HAP-1 (cell line): ENCODE data around the gene TMEM259.
"Not testable (repeated sequence)": the region's sequence is repeated elsewhere in the genome, so short reads cannot be mapped to it uniquely, and the experiment has no call there.

Experiments used
- DNase-seq, 2 experiments: peaks; one replicate each; pipeline ENCODE4 v3.0.0-alpha.2; 2016 to 2020; ENCODE audit warnings: low spot score in 2 of 2
- H3K27me3 ChIP-seq: fragments of 250-450 bp; sonication (Bioruptor Pico); 2 replicates; pipeline ENCODE4 v1.5.1; 2020; ENCODE audit warnings: low read depth, mild to moderate bottlenecking, moderate library complexity
- H3K36me3 ChIP-seq: fragments of 250-450 bp; sonication (Bioruptor Pico); replicated peaks from 2 replicates; pipeline ENCODE4 v1.5.1; 2020; ENCODE audit warnings: mild to moderate bottlenecking
- H3K4me1 ChIP-seq: fragments of 250-450 bp; sonication (Bioruptor Pico); 2 replicates; pipeline ENCODE4 v1.5.1; 2020; ENCODE audit warnings: mild to moderate bottlenecking
- H3K4me3 ChIP-seq: fragments of 250-450 bp; sonication (Bioruptor Pico); 2 replicates; pipeline ENCODE4 v1.5.1; 2020; ENCODE audit warnings: mild to moderate bottlenecking, moderate library complexity
- H3K9me3 ChIP-seq: fragments of 250-450 bp; sonication (Bioruptor Pico); 2 replicates; pipeline ENCODE4 v1.5.1; 2020; ENCODE audit warnings: mild to moderate bottlenecking, moderate library complexity
- in situ Hi-C: fragments of 300-500 bp; cut with MboI; formaldehyde crosslinking; loops from 3 replicates; pipeline ENCODE4 v1.14.3; 2020; ENCODE audit warnings: low sequenced_read_pairs, inconsistent platforms, mixed read lengths

Gene TMEM259

GRCh38 chr19:1039646-1040475 lies 18.9 kb upstream of the TMEM259 start, which contains the start of gene ABCA7:
Gene ABCA7, plus strand, starts transcription at chr19:1040107. Its CDS starts 1,255 bp downstream, at chr19:1041362.
- Histone ChIP-seq H3K27me3 (no peaks in the 10 kb centered on the region), H3K4me1 (peaks cover 17% of the 10 kb centered on the region), H3K4me3 (peak within 1 kb of the TSS; percentile 45), H3K9me3 (no peaks in the 10 kb centered on the region), H3K36me3 (peaks cover 39% of the 10 kb centered on the region)
- DNase-seq, result peak; percentile 90 to 100
- in situ Hi-C loops, result no loop called here

- H3K4me3 ChIP-seq, result peak overlapping the region; percentile 45
- peaks cover 17% of the 10 kb centered on the region for H3K4me1 ChIP-seq
- no peak for DNase-seq
- H3K36me3 ChIP-seq, result peaks cover 39% of the 10 kb centered on the region
- no peaks in the 10 kb centered on the region for H3K27me3 ChIP-seq
- H3K9me3 ChIP-seq, result no peaks in the 10 kb centered on the region
- in situ Hi-C loops, result no loop called here
Observed at GRCh38 chr19:1038978-1039645, 18.2 kb upstream of the TMEM259 start.

DNA sequence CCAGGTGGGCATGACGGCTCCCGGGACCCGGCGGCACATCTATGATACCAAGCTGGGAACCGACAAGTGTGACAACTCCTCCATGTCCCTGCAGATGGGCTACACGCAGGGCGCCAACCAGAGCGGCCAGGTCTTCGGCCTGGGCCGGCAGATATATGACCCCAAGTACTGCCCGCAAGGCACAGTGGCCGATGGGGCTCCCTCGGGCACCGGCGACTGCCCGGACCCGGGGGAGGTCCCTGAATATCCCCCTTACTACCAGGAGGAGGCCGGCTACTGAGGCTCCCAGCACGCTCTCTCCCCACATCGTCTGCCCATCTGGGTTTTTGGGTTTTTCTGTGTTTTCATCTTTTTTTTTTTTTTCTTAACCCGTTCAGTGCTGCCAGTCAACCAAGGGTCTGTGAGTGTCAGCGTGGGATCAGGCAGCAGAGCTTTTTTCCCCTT lies 16.7 kb upstream of the TMEM259 start:
- H3K27me3 ChIP-seq, result no peaks in the 10 kb centered on the region
- in situ Hi-C loops, result no loop called here
- peaks cover 17% of the 10 kb centered on the region for H3K4me1 ChIP-seq
- no peaks in the 10 kb centered on the region for H3K9me3 ChIP-seq
- no peak overlapping the region for H3K4me3 ChIP-seq
- peaks cover 46% of the 10 kb centered on the region for H3K36me3 ChIP-seq
- no peak for DNase-seq

GRCh38 chr19:1035998-1036621 lies 15.2 kb upstream of the TMEM259 start:
- peaks cover 57% of the 10 kb centered on the region for H3K36me3 ChIP-seq
- in situ Hi-C loops, result no loop called here
- H3K4me1 ChIP-seq, result peaks cover 14% of the 10 kb centered on the region
- no peak overlapping the region for H3K4me3 ChIP-seq
- no peaks in the 10 kb centered on the region for H3K9me3 ChIP-seq
- no peak for DNase-seq
- no peaks in the 10 kb centered on the region for H3K27me3 ChIP-seq

DNA sequence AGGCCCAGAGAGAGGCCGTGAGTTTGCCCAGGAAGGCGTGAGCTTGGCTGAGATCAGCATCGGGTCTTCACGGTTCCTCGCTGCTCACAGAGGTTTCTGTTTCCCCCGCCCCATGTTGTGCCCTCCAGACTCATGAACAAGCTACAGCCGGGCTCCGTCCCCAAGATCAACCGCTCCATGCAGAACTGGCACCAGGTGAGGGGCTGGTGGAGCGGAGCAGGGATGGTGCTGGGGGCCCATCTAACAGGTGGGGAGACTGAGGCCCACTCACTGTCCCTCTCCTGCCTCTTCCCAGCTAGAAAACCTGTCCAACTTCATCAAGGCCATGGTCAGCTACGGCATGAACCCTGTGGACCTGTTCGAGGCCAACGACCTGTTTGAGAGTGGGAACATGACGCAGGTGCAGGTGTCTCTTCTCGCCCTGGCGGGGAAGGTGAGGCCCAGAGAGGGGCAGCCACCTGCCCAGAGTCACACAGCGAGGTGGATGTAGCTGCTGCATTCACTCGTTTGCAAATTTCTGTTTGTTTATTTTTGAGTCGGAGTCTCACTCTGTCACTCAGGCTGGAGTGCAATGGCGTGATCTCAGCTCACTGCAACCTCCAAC lies 11.4 kb upstream of the TMEM259 start:
- no peak for DNase-seq
- in situ Hi-C loops, result no loop called here

DNA sequence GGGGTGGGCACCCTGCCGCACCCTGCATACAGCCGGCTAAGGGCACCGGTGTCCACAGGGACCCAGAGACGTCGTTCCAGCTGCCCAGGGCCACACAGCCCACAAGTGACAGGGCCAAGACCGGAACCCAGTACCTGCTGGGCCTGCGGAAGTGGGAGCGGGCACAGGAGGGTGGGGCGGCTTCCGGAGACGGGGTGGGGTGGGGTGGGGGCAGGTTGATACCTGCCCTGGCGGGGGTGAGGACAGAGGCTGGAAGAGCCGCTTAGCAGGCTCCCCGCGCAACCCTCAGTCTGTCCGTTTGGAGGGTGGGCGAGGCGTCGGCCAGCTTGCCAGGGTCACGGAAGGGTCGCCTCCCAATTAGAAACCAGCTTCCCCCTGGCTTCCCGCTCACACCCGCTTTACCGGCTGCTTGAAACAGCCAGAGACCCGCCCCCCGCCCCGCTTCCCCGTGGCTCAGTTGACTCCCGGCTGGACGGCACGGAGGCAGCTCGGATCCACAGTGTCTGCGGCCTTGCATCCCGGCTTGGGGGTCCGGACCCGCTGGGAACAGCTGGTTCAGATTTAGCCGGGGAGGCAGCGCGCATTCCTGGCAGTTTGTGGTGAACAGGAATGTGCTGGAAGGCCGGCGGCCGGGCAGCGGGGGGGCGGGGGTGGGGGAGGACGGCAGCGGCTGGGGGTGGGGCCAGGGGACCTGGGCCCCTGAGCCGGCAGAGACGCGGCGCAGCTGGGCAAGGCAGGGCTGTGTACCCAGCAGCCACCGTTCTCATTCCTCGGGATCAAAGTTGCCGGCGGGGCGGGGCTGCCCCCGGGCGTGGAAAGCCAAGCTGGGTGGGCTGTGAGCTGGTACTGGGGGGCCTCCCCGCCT lies 7.4 kb upstream of the TMEM259 start:
- in situ Hi-C loops, result no loop called here
- peaks cover 37% of the 10 kb centered on the region for H3K36me3 ChIP-seq
- peak; percentile 67 to 85 for DNase-seq
- H3K27me3 ChIP-seq, result no peaks in the 10 kb centered on the region
- H3K9me3 ChIP-seq, result no peaks in the 10 kb centered on the region
- peaks cover 6% of the 10 kb centered on the region; the same call in 1 of the 2 replicates for H3K4me1 ChIP-seq
- peak overlapping the region; percentile 95 for H3K4me3 ChIP-seq

More for the DNA sequence above, 11.4 kb upstream of the TMEM259 start:
- Histone ChIP-seq H3K4me3 (no peak overlapping the region), H3K4me1 (no peaks in the 10 kb centered on the region; the same call in 1 of the 2 replicates), H3K27me3 (no peaks in the 10 kb centered on the region), H3K36me3 (peaks cover 50% of the 10 kb centered on the region), H3K9me3 (no peaks in the 10 kb centered on the region)

DNA sequence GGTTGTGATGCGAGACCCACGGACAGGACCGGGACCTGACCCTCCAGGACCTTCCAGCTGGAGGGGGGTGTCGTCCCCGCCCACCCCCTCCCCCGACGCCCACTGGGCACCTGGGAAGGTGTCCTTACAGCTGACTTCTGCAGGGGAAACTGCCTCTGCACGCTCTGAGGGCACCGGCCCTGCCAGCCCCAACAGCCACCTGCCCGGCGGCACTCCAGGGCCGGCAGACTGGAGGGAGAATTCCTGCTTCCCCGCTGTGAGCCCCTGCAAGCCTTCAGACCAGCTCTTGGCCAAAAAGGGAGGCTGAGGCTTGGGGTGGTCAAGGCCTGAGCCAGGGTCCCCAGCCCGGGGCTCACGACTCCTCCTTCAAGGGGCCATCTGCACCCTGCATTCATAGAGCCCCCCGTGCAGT lies 6.7 kb upstream of the TMEM259 start:
- Histone ChIP-seq H3K27me3 (no peaks in the 10 kb centered on the region), H3K9me3 (no peaks in the 10 kb centered on the region), H3K4me3 (peak overlapping the region; percentile 95), H3K36me3 (peaks cover 30% of the 10 kb centered on the region), H3K4me1 (peaks cover 6% of the 10 kb centered on the region; the same call in 1 of the 2 replicates)
- DNase-seq, result no peak
- in situ Hi-C loops, result no loop called here

GRCh38 chr19:1026783-1027649 lies 6.1 kb upstream of the TMEM259 start:
- in situ Hi-C loops, result no loop called here
- Histone ChIP-seq H3K4me1 (peaks cover 6% of the 10 kb centered on the region; the same call in 1 of the 2 replicates), H3K9me3 (no peaks in the 10 kb centered on the region), H3K36me3 (peaks cover 24% of the 10 kb centered on the region), H3K4me3 (peak overlapping the region; percentile 95), H3K27me3 (no peaks in the 10 kb centered on the region)
- no peak for DNase-seq

- Histone ChIP-seq H3K9me3 (no peaks in the 10 kb centered on the region), H3K4me3 (peak within 1 kb of the TSS; percentile 95), H3K27me3 (no peaks in the 10 kb centered on the region), H3K36me3 (peaks cover 18% of the 10 kb centered on the region), H3K4me1 (peaks cover 11% of the 10 kb centered on the region)
- in situ Hi-C loops, result no loop called here
- peak; percentile 73 to 86 for DNase-seq
Observed at GRCh38 chr19:1025960-1026782, 5.2 kb upstream of the TMEM259 start, which contains the start of gene CNN2. Gene CNN2, plus strand, starts transcription at chr19:1026608. Its CDS starts 54 bp downstream, at chr19:1026662.

GRCh38 chr19:1025080-1025479 lies 4.2 kb upstream of the TMEM259 start:
- H3K9me3 ChIP-seq, in situ Hi-C loops, DNase-seq, H3K4me3 ChIP-seq, H3K36me3 ChIP-seq, H3K27me3 ChIP-seq: not testable (repeated sequence)
- H3K4me1 ChIP-seq, result peaks cover 11% of the 10 kb centered on the region

GRCh38 chr19:1023883-1024188 lies 2.9 kb upstream of the TMEM259 start:
- H3K36me3 ChIP-seq, result peaks cover 10% of the 10 kb centered on the region
- H3K4me3 ChIP-seq, H3K27me3 ChIP-seq, DNase-seq, in situ Hi-C loops, H3K9me3 ChIP-seq: not testable (repeated sequence)
- peaks cover 16% of the 10 kb centered on the region for H3K4me1 ChIP-seq
